RWPE2 (cell line): Measurements from ENCODE around the gene REC8.

Experiments used
- ATAC-seq: fragments of 200-7000 bp; cut with Tn5 transposase; 3 replicates; pipeline ENCODE4 v1.9.1; 2021; ENCODE audit warnings: low read depth
- DNase-seq: peaks from one replicate; pipeline ENCODE4 v3.0.0-alpha.2; 2020; ENCODE audit warnings: low spot score
- H3K27ac ChIP-seq: fragments of 450-650 bp; 2 replicates; pipeline ENCODE4 v1.5.1; 2017; ENCODE audit warnings: mild to moderate bottlenecking; ENCODE audit not compliant: poor library complexity, severe bottlenecking
- H3K27me3 ChIP-seq: fragments of 250-450 bp; sonication (Bioruptor Pico); 2 replicates; pipeline ENCODE4 v1.5.1; 2021; ENCODE audit warnings: mild to moderate bottlenecking, moderate library complexity; ENCODE audit not compliant: insufficient read depth, poor library complexity, severe bottlenecking
- H3K36me3 ChIP-seq: fragments of 250-450 bp; sonication (Bioruptor Pico); 2 replicates; pipeline ENCODE4 v1.5.1; 2020; ENCODE audit warnings: low read depth, mild to moderate bottlenecking, moderate library complexity
- H3K4me1 ChIP-seq: fragments of 250-450 bp; sonication (Bioruptor Pico); 2 replicates; pipeline ENCODE4 v1.5.1; 2021; ENCODE audit warnings: mild to moderate bottlenecking, moderate library complexity; ENCODE audit not compliant: insufficient read depth, poor library complexity, severe bottlenecking
- H3K4me3 ChIP-seq: fragments of 250-450 bp; sonication (Bioruptor Pico); 2 replicates; pipeline ENCODE4 v1.5.1; 2021; ENCODE audit warnings: mild to moderate bottlenecking, moderate library complexity; ENCODE audit not compliant: severe bottlenecking
- H3K9me3 ChIP-seq: fragments of 250-450 bp; sonication (Bioruptor Pico); 2 replicates; pipeline ENCODE4 v1.5.1; 2021; ENCODE audit warnings: mild to moderate bottlenecking, moderate library complexity; ENCODE audit not compliant: severe bottlenecking
- TF ChIP-seq, protein P1 (sequence below): fragments of 450-650 bp; IDR thresholded peaks from one replicate; pipeline ENCODE4 v1.5.1; 2017; ENCODE audit warnings: mild to moderate bottlenecking, moderate library complexity; ENCODE audit not compliant: poor library complexity, severe bottlenecking

The REC8 gene

DNA sequence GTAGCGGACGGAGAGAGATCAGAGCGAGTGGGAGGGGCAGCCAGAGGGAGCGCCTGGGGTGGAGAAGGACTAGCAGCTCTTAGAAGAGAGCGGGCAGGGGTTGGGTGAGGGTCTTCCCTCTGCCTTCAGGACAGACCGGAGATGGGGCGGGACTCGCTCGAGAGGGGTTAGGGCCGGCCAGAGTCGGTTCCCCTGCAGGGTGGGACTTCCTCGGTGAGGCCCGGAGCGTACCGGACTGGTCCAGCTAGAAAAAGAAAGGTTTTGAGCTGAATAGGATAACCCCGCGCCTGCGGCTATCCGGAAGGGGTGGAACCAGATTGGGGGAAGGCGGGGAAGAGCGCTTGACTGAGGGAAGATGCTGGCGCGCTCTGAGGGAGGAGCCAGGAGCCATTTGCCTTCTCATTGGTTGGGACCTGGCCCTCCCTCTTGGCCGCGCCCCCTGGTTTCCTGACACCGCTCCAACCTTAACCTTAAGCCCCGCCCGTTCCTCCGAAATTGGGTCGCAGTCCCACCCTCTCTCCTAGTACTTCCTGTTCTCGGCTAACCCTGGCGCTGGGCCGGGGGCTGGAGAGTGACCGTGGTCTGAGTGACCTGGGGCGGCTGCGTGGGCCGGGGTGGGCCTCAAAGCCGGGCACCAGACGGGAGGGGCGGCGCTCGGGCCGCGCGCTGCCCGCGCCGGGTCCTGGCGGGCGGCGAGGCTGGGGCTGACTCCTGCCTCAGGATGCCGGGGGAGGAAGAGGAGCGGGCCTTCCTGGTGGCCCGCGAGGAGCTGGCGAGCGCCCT lies 24.7 kb upstream of the REC8 start, which contains the start of gene RNF31:
TSS of gene RNF31 (plus strand) at position 521 of the 783 bp plus-strand sequence. CDS start at position 722, 201 bp downstream.
- peak; percentile 100 for DNase-seq

DNA sequence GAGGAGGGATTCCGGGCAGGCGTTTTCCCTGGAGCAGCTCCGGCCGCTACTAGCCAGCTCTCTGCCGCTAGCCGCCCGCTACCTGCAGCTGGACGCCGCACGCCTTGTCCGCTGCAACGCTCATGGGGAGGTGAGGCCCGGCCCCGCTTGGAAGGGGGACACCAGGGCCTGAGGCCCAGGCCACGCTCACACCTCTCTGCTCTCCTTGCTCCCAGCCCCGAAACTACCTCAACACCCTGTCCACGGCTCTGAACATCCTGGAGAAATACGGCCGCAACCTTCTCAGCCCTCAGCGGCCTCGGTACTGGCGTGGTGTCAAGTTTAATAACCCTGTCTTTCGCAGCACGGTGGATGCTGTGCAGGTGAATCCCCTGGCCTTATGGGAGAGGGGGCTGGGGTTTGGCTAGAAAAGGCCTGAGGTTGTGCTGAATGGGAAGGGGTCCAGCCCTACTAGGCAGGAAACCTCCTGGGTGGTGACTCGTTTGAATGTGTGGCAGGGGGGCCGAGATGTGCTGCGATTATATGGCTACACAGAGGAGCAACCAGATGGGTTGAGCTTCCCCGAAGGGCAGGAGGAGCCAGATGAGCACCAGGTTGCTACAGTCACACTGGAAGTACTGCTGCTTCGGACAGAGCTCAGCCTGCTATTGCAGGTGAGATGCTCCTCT lies 24.0 kb upstream of the REC8 start:
- Histone ChIP-seq H3K27me3 (no peaks in the 10 kb centered on the region), H3K27ac (peak overlapping the region; percentile 81), H3K9me3 (no peaks in the 10 kb centered on the region), H3K4me1 (peaks cover 7% of the 10 kb centered on the region), H3K4me3 (peak overlapping the region; percentile 75), H3K36me3 (peaks cover 59% of the 10 kb centered on the region)
- TF ChIP-seq, protein P1, sequence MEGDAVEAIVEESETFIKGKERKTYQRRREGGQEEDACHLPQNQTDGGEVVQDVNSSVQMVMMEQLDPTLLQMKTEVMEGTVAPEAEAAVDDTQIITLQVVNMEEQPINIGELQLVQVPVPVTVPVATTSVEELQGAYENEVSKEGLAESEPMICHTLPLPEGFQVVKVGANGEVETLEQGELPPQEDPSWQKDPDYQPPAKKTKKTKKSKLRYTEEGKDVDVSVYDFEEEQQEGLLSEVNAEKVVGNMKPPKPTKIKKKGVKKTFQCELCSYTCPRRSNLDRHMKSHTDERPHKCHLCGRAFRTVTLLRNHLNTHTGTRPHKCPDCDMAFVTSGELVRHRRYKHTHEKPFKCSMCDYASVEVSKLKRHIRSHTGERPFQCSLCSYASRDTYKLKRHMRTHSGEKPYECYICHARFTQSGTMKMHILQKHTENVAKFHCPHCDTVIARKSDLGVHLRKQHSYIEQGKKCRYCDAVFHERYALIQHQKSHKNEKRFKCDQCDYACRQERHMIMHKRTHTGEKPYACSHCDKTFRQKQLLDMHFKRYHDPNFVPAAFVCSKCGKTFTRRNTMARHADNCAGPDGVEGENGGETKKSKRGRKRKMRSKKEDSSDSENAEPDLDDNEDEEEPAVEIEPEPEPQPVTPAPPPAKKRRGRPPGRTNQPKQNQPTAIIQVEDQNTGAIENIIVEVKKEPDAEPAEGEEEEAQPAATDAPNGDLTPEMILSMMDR, result no peak
- ATAC-seq, result no peak
- DNase-seq, result no peak

More for the DNA sequence above, 24.7 kb upstream of the REC8 start, which contains the start of gene RNF31:
- Histone ChIP-seq H3K27ac (peak within 1 kb of the TSS; percentile 81), H3K27me3 (no peaks in the 10 kb centered on the region), H3K4me3 (peak within 1 kb of the TSS; percentile 75), H3K4me1 (peaks cover 8% of the 10 kb centered on the region), H3K9me3 (no peaks in the 10 kb centered on the region), H3K36me3 (peaks cover 58% of the 10 kb centered on the region)
- TF ChIP-seq, protein P1, result no peak
- peak; percentile 85 for ATAC-seq

DNA sequence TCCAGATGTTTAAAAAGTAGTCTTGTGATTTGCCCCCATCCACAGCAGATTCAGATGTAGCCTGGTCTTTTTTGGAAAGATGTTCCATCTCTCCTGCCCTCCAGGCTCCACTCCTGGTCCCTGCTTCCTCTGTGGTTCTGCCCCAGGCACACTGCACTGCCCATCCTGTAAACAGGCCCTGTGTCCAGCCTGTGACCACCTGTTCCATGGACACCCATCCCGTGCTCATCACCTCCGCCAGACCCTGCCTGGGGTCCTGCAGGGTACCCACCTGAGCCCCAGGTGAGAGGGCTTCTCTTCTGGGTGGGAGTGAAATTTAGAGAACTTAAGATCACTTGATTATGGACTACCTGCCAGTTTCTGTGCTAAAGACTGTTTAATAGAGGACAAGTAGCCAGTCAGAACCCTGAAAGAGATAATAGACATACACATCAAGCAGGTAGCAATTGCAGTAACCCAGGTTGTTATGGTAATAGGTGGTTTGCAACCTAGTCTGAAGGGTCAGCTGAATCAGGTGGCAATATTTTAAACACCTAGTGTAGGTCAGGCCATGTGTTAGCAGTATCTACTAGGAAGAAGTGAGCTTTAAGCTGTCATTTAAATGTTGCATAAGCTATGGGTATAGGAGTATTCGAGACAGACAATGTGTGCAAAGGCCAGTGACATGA lies 22.4 kb upstream of the REC8 start:
- ATAC-seq, result no peak
- no peaks in the 10 kb centered on the region for H3K9me3 ChIP-seq
- peaks cover 65% of the 10 kb centered on the region for H3K36me3 ChIP-seq
- no peaks in the 10 kb centered on the region for H3K27me3 ChIP-seq
- TF ChIP-seq, protein P1, result no peak
- H3K4me3 ChIP-seq, result no peak overlapping the region
- no peak for DNase-seq
- no peak overlapping the region for H3K27ac ChIP-seq
- peaks cover 7% of the 10 kb centered on the region for H3K4me1 ChIP-seq

DNA sequence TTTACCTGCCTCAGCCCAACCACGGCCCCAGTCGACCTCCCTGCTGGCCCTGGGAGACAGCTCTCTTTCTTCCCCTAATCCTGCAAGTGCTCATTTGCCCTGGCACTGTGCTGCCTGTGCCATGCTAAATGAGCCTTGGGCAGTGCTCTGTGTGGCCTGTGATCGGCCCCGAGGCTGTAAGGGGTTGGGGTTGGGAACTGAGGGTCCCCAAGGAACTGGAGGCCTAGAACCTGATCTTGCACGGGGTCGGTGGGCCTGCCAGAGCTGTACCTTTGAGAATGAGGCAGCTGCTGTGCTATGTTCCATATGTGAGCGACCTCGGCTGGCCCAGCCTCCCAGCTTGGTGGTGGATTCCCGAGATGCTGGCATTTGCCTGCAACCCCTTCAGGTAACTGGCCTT lies 21.8 kb upstream of the REC8 start:
- no peaks in the 10 kb centered on the region for H3K9me3 ChIP-seq
- no peak overlapping the region for H3K4me3 ChIP-seq
- H3K27ac ChIP-seq, result no peak overlapping the region
- H3K36me3 ChIP-seq, result peaks cover 66% of the 10 kb centered on the region
- no peak for DNase-seq
- no peaks in the 10 kb centered on the region for H3K27me3 ChIP-seq
- TF ChIP-seq, protein P1, result no peak
- H3K4me1 ChIP-seq, result peaks cover 7% of the 10 kb centered on the region
- ATAC-seq, result no peak
